Upper lobe of left lung (tissue), 6 donors: ENCODE results near the gene PRSS57. TPM values are rescaled to one million over a fixed set of nuclear protein-coding genes. Genes with fewer than 3 reads are reported as not detected.

Experiments
- ATAC-seq, 2 donors: fragments of 200-7000 bp; cut with Tn5 transposase; one replicate each; pipeline ENCODE4 v1.9.1; 2022; ENCODE audit warnings: mild to moderate bottlenecking in 2 of 2, moderate library complexity in 2 of 2; ENCODE audit not compliant: low FRiP score in 2 of 2
- DNase-seq, 2 donors: peaks; one replicate each; pipeline ENCODE4 v3.0.0-alpha.2; 2019 to 2020
- H3K27ac ChIP-seq, 4 donors: fragments of 200-600 bp; sonication (generic); one replicate each; pipeline ENCODE4 v1.5.1; 2016 to 2019
- H3K27me3 ChIP-seq, 4 donors: fragments of 200-600 bp; sonication (generic); one replicate each; pipeline ENCODE4 v1.5.1; 2017 to 2019
- H3K36me3 ChIP-seq, 4 donors: fragments of 200-600 bp; sonication (generic); one replicate each; pipeline ENCODE4 v1.5.1; 2016 to 2019
- H3K4me1 ChIP-seq, 4 donors: fragments of 200-600 bp; sonication (generic); one replicate each; pipeline ENCODE4 v1.5.1; 2018 to 2019
- H3K4me3 ChIP-seq, 4 donors: fragments of 200-600 bp; sonication (generic); one replicate each; pipeline ENCODE4 v1.5.1; 2017 to 2019; ENCODE audit warnings: mild to moderate bottlenecking in 2 of 4, moderate library complexity in 1 of 4
- H3K9me3 ChIP-seq, 4 donors: fragments of 200-600 bp; sonication (generic); one replicate each; pipeline ENCODE4 v1.5.1; 2018 to 2019
- CTCF ChIP-seq, 6 experiments: fragments of 450-650 bp in 4 of 6; fragments of 200-600 bp in 2 of 6; sonication (generic) in 2 of 6; IDR thresholded peaks; one replicate each; pipeline ENCODE4 v1.5.1; 2016 to 2019; ENCODE audit warnings: antibody characterized with exemption in 6 of 6
- EP300 ChIP-seq, 4 donors: sonication (generic); formaldehyde crosslinking; IDR thresholded peaks; one replicate each; pipeline ENCODE4 v1.5.1; 2017; ENCODE audit warnings: antibody characterized with exemption in 4 of 4, control low read depth in 2 of 4
- POLR2A ChIP-seq, 4 donors: fragments of 450-650 bp; IDR thresholded peaks; one replicate each; pipeline ENCODE4 v1.5.1; 2016 to 2017; ENCODE audit warnings: antibody characterized with exemption in 4 of 4, mild to moderate bottlenecking in 2 of 4
- POLR2AphosphoS5 ChIP-seq, 2 donors: sonication (generic); formaldehyde crosslinking; IDR thresholded peaks; one replicate each; pipeline ENCODE4 v1.5.1; 2017; ENCODE audit warnings: antibody characterized with exemption in 2 of 2
- WGBS, 2 donors: methylation state at CpG; one replicate each; pipeline ENCODE4 v1.1.5; 2017 to 2018; 5-methylcytosine and 5-hydroxymethylcytosine counted together
- total RNA-seq, 6 donors: library from RNA; depleted of rRNA in 4 of 6; stranded (reverse); fragments of >200 nt in 4 of 6; gene quantifications; one replicate each; pipeline versions ENCODE4 v1.1.0 to v1.2.1, GENCODE V29; 2016 to 2021
- donor health status: DM: no; HTN: no; CAD: no; lungs with moderate emphysema.
- donor health status: DM: no; HTN: yes; CAD: no; lungs with severe emphysema.

Gene PRSS57
- total RNA-seq, 6 donors from 2014 or later, result 0.37 to 0.46 TPM; not detected in 4

- Histone ChIP-seq H3K27ac (peak overlapping the region; percentile 75 to 94 (median 88)), H3K36me3 (peaks cover 0 to 17% (median 0%) of the 10 kb centered on the region in 4 donors), H3K4me3 (no peak overlapping the region), H3K27me3 (no peaks in the 10 kb centered on the region), H3K4me1 (peaks cover 8 to 18% (median 13%) of the 10 kb centered on the region in 4 donors), H3K9me3 (no peaks in the 10 kb centered on the region)
- ATAC-seq (peak; percentile 33 to 81), DNase-seq (peak in 1 of 2 donors; percentile 90)
- TF ChIP-seq CTCF (IDR thresholded peaks at IDR 0.05), result no peak
- peak; percentile 81 to 95 for TF ChIP-seq POLR2AphosphoS5 (IDR thresholded peaks at IDR 0.05)
- peak in 1 of 4 donors; percentile 1 for TF ChIP-seq POLR2A (IDR thresholded peaks at IDR 0.05)
- TF ChIP-seq EP300 (IDR thresholded peaks at IDR 0.05), result peak in 1 of 4 donors; percentile 31
- 57% methylated on average over 26 of the region's 26 CpGs; no CpG with 5 or more reads in 1 of the 2 donors for WGBS, 2 donors
Observed at GRCh38 chr19:728011-728410, 32.8 kb upstream of the PRSS57 start.

GRCh38 chr19:726993-727956, 32.0 kb upstream of the PRSS57 start:
- Histone ChIP-seq H3K9me3 (no peaks in the 10 kb centered on the region), H3K36me3 (peaks cover 0 to 17% (median 0%) of the 10 kb centered on the region in 4 donors), H3K4me3 (no peak overlapping the region), H3K4me1 (peaks cover 8 to 25% (median 15%) of the 10 kb centered on the region in 4 donors), H3K27ac (peak overlapping the region; percentile 75 to 94 (median 88)), H3K27me3 (no peaks in the 10 kb centered on the region)
- 63 to 76% methylated on average over 16 to 38 of the region's 43 CpGs for WGBS, 2 donors
- peak in 1 of 2 donors; percentile 76 for DNase-seq
- peak; percentile 2 to 20 for ATAC-seq
- no peak for TF ChIP-seq CTCF (IDR thresholded peaks at IDR 0.05)

- DNase-seq (no peak), ATAC-seq (no peak)
- peaks cover 0 to 2% (median under 1%) of the 10 kb centered on the region in 4 donors for H3K27me3 ChIP-seq
- no peak overlapping the region for H3K4me3 ChIP-seq
- H3K36me3 ChIP-seq, result peaks cover 0 to 11% (median 0%) of the 10 kb centered on the region in 4 donors
- no peaks in the 10 kb centered on the region for H3K9me3 ChIP-seq
- H3K27ac ChIP-seq, result peak overlapping the region in 1 of 4 donors; percentile 91
- H3K4me1 ChIP-seq, result peaks cover 8 to 30% (median 15%) of the 10 kb centered on the region in 4 donors
- WGBS, 2 donors, result 82 to 83% methylated on average over 10 to 13 of the region's 13 CpGs
- TF ChIP-seq POLR2AphosphoS5 (IDR thresholded peaks at IDR 0.05), result no peak
- no peak for TF ChIP-seq EP300 (IDR thresholded peaks at IDR 0.05)
- no peak for TF ChIP-seq POLR2A (IDR thresholded peaks at IDR 0.05)
- no peak for TF ChIP-seq CTCF (IDR thresholded peaks at IDR 0.05)
Observed at GRCh38 chr19:725461-726089, 30.3 kb upstream of the PRSS57 start.

- no peak for DNase-seq
- H3K4me3 ChIP-seq, result no peak overlapping the region
- 92 to 93% methylated on average over 18 of the region's 18 CpGs for WGBS, 2 donors
- no peak for ATAC-seq
- peaks cover 0 to 21% (median 14%) of the 10 kb centered on the region in 4 donors for H3K27me3 ChIP-seq
- no peak for TF ChIP-seq CTCF (IDR thresholded peaks at IDR 0.05)
- TF ChIP-seq POLR2A (IDR thresholded peaks at IDR 0.05), result no peak
- TF ChIP-seq EP300 (IDR thresholded peaks at IDR 0.05), result no peak
- TF ChIP-seq POLR2AphosphoS5 (IDR thresholded peaks at IDR 0.05), result no peak
- peaks cover 0 to 8% (median 0%) of the 10 kb centered on the region in 4 donors for H3K36me3 ChIP-seq
- H3K4me1 ChIP-seq, result peaks cover 15 to 49% (median 24%) of the 10 kb centered on the region in 4 donors
- no peaks in the 10 kb centered on the region for H3K9me3 ChIP-seq
- H3K27ac ChIP-seq, result no peak overlapping the region
Observed at GRCh38 chr19:723714-724113, 28.5 kb upstream of the PRSS57 start.
